IgD-negative memory B cell (primary cell): ENCODE data around the gene MBNL2. TPM values are rescaled to one million over a fixed set of nuclear protein-coding genes. Genes with fewer than 3 reads are reported as not detected.
A peak's percentile ranks its signal among the peaks of the same experiment; 100 is the strongest.

Experiments
- H3K27ac Mint-ChIP-seq, 3 donors: one replicate each; pipeline ENCODE4 v1.8.0; 2020 to 2022; ENCODE audit warnings: mild to moderate bottlenecking in 3 of 3, mixed read lengths in 3 of 3, moderate library complexity in 1 of 3
- H3K27me3 Mint-ChIP-seq: one replicate; pipeline ENCODE4 v1.8.0; 2021; ENCODE audit warnings: mixed read lengths
- H3K36me3 Mint-ChIP-seq: one replicate; pipeline ENCODE4 v1.8.0; 2020; ENCODE audit warnings: mild to moderate bottlenecking, mixed read lengths
- H3K4me1 Mint-ChIP-seq, 3 donors: one replicate each; pipeline ENCODE4 v1.8.0; 2020 to 2022; ENCODE audit warnings: mixed read lengths in 3 of 3, mild to moderate bottlenecking in 1 of 3
- H3K4me3 Mint-ChIP-seq, 4 donors: one replicate each; pipeline ENCODE4 v1.8.0; 2020 to 2022; ENCODE audit warnings: mild to moderate bottlenecking in 4 of 4, mixed read lengths in 4 of 4, moderate library complexity in 3 of 4
- H3K9me3 Mint-ChIP-seq, 3 donors: one replicate each; pipeline ENCODE4 v1.8.0; 2020 to 2021; ENCODE audit warnings: mixed read lengths in 3 of 3, mild to moderate bottlenecking in 1 of 3
- polyA plus RNA-seq: library from polyadenylated mRNA; unstranded; fragments of 300-500 nt; fragmentation: Illumina TruSeq; gene quantifications from one replicate; pipeline ENCODE4 v1.2.3, GENCODE V29; 2021

Gene MBNL2
- polyA plus RNA-seq, 1 donor from 2014 or later, result 15.9 TPM

DNA sequence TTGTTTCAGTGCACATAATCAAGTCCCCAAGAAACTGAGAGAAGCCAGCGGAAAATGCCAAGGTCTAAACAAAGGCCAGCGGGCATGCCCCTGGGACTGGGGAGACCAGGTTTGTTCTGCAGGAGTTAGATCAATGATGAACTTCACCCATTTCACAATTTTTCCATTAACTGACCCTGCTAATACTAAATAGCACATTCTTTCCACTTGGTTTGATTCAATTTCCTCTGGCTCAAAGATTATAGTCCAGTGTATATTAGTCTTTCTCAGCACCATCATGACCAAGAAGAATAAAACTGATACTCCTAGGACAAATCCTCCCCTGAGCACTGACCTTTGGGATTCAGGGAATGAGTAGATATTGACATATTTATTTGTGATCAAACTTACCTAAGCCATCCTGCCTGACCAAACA is 66.4 kb downstream of the MBNL2 start:
- H3K27ac Mint-ChIP-seq, result no peak overlapping the region
- H3K36me3 Mint-ChIP-seq, result peaks cover 11% of the 10 kb centered on the region
- H3K4me1 Mint-ChIP-seq, result peaks cover 8 to 18% (median 10%) of the 10 kb centered on the region in 3 donors
- no peaks in the 10 kb centered on the region for H3K9me3 Mint-ChIP-seq
- H3K4me3 Mint-ChIP-seq, result no peak overlapping the region
- no peaks in the 10 kb centered on the region for H3K27me3 Mint-ChIP-seq

DNA sequence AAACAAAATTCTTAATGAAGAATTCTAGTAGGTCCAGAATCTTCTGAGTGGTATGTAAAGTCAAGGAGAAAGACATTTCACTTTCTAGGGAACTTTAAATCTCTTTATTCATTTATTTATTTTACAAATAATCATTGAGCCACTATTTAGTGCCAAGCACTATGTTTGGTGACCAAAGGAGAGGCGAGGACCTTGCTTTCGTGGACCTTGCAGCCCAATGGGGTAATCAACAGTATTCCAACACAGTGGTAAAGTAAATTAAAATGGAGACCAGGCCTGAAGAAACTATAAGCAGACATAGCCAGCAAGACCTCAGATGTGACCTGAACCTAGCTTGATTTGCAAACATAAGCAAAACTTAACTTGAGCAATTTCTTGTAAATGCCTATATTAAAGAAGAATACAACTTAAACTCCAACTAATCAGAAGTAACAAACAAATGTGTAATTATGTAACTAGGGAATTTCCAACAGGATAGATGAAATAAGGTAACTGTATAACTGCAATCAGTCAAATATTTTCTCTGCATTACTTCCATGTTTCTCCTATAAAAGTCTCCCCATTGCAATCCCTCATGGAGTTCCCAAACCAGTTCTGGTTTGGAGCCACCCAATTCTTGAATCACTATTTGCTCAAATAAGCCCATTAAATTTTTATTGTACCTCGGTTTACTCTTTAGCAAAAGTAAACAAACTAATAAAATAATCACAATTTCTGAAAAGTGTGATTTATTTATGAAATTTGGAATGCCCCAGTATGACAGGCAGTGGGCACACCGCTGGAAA is 67.6 kb downstream of the MBNL2 start:
- H3K9me3 Mint-ChIP-seq, result no peaks in the 10 kb centered on the region
- no peak overlapping the region for H3K27ac Mint-ChIP-seq
- peaks cover 12% of the 10 kb centered on the region for H3K36me3 Mint-ChIP-seq
- H3K4me1 Mint-ChIP-seq, result peaks cover 13 to 17% (median 13%) of the 10 kb centered on the region in 3 donors
- no peaks in the 10 kb centered on the region for H3K27me3 Mint-ChIP-seq
- no peak overlapping the region for H3K4me3 Mint-ChIP-seq

DNA sequence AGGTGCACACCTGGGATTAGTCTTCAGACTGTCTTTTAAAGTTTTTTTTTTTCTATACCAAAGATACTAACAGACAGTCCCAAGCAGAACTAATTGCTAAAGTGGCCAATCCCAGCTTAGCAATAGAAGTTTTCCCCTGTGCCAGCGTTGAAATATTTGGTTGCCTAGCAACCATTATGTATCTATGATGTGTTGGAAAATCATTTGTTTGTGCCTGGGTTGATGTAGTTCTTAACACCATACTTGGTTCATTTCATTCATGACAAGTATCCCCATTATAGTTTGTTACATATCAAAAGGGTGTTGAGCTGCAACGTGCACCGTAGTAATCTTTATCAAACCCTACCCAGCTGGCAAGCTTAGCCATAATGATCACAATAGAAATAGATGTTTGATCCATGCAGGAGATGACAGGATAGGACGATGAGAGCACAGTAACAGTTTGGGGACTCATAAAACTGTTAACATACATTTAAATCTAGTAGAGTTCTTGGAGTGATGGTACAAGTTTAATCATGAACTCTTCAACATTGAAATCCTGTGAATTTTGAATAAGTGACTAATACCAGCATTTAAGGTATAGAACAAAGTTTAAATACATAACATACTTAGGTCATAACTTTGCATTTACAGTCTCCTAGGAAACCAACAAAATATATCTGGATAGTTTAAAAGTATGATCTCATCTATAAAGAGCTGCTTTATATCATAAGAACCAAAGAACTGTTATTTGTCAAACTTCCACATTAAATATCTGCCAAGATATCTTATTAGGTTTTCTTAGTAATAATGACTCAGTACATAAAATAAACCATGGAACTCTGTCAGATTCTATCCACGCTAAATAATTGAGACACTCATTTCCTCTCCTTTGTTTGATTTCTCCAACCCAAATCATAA is 73.4 kb downstream of the MBNL2 start:
- peaks cover 7% of the 10 kb centered on the region for H3K36me3 Mint-ChIP-seq
- H3K4me3 Mint-ChIP-seq, result no peak overlapping the region
- no peak overlapping the region for H3K27ac Mint-ChIP-seq
- H3K27me3 Mint-ChIP-seq, result no peaks in the 10 kb centered on the region
- H3K9me3 Mint-ChIP-seq, result peaks cover 0 to 2% (median 0%) of the 10 kb centered on the region in 3 donors
- H3K4me1 Mint-ChIP-seq, result peaks cover 15 to 28% (median 24%) of the 10 kb centered on the region in 3 donors

DNA sequence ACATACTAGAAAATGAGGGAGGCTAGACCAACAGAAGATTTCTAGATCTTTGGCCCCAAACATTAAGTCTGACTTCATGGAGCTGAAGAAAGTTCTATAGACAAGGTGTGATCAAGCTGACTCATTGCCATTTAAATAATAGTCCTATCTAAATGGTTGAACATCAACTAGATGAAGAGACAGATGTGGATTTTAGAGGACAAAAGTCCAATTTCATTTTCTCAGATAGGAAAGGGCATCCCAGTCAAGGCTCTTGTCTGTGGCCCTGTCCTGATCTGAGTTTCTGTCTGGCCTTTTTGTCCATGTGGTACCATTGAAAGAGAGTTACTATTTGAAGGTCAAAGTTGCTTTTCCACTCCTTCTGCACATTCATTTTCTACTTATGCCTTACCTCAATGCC is 74.6 kb downstream of the MBNL2 start:
- no peaks in the 10 kb centered on the region for H3K27me3 Mint-ChIP-seq
- peaks cover 0 to 2% (median 0%) of the 10 kb centered on the region in 3 donors for H3K9me3 Mint-ChIP-seq
- H3K4me3 Mint-ChIP-seq, result no peak overlapping the region
- H3K27ac Mint-ChIP-seq, result no peak overlapping the region
- H3K4me1 Mint-ChIP-seq, result peaks cover 13 to 24% (median 24%) of the 10 kb centered on the region in 3 donors
- peaks cover 6% of the 10 kb centered on the region for H3K36me3 Mint-ChIP-seq

DNA sequence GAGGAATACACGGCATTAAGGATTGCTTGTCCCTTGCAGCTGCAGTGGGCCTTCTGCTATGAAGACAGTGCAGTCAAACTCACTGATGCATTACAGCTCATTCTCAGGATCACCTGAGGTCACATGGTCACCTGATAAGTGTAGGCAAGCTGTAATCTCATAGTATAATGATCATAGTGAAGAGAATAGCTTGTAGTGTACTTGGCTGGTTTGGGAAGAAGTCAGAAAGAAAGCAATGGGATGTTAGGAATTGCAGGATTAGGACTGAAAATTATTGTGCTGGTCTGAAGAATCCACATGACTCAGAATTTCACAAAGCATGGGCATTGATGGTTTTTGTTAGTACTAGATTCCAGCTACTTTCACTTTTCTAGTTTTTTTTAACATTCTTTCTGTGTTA is 76.7 kb downstream of the MBNL2 start:
- peaks cover 5% of the 10 kb centered on the region for H3K36me3 Mint-ChIP-seq
- H3K27ac Mint-ChIP-seq, result no peak overlapping the region
- no peaks in the 10 kb centered on the region for H3K27me3 Mint-ChIP-seq
- H3K4me1 Mint-ChIP-seq, result peaks cover 13 to 24% (median 23%) of the 10 kb centered on the region in 3 donors
- no peak overlapping the region for H3K4me3 Mint-ChIP-seq
- H3K9me3 Mint-ChIP-seq, result peaks cover 0 to 2% (median 0%) of the 10 kb centered on the region in 3 donors

DNA sequence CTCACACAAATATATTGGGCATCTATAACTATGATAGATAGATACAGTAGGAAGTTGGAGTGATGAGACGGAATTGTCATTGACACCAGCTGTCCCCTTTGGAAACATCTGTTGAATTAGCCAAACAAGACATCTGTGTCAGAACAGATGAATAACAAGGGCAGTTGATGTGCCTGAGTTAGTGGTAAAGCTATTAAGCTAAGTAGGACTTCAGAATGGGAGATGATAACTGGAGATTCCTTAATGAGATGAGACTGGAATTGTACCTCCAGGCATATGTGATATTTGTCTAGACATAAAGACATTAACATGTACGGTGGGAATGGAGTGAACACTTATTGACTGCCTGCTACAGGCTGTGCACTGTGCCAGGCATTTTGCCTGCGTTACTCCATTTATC is 78.7 kb downstream of the MBNL2 start:
- Mint-ChIP-seq H3K36me3 (peaks cover 3% of the 10 kb centered on the region), H3K4me3 (no peak overlapping the region), H3K27me3 (no peaks in the 10 kb centered on the region), H3K4me1 (peaks cover 6 to 16% (median 11%) of the 10 kb centered on the region in 3 donors), H3K9me3 (peaks cover 0 to 2% (median 0%) of the 10 kb centered on the region in 3 donors), H3K27ac (no peak overlapping the region)

DNA sequence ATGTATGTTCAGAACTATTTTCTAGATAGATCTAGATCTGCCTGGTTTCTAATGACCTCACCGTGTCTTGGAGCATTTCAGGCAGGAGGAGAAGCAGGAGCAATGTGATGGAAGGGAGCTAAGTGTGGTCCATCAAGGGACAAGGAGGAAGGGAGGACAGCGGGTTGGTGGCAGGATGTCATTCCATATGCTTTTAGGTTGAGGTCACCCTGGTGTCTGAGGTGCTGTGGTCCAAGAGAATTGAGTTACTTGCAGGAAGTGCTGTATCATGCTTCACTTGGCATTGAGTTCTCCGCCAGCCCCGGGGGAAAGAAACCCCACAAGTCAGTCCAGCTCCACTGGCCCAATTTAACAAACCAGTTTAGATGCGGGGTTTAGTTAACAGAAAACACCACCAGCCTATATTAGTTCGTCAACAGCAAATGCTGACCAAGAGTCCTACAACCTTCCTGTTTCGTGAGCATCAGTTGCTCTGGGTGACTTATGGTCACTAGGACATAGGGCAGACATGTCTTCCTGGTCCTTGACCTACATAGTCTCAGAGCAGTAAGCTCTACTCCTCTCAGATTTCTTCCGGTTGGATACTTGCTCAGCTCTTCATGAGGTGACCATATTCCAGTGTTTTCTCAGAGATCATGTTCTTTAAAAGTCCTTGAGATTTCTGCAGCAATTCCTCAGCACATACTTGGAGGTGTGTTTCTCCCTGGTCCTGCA is 79.4 kb downstream of the MBNL2 start:
- H3K4me3 Mint-ChIP-seq, result no peak overlapping the region

DNA sequence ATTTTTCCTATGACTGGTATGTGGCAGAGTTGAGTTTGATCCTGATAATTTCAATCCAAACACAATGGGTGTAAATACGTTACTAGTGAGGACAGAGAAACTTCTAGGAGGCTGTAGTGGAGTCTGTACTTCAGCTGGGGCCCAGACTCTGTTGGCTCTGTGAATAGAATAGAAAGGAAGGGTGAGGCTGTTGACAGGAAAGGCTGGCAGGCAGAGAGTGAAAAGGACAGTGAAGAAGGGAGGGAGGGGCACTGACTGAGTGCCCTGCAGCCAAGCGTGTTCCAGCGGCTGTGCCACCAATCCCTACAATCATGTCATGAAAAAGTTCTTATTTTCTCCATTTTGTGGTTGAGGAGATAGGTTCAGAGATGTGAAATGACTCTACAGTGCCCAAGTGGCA is 80.5 kb downstream of the MBNL2 start:
- Mint-ChIP-seq H3K4me1 (peaks cover 6 to 17% (median 17%) of the 10 kb centered on the region in 3 donors), H3K27me3 (no peaks in the 10 kb centered on the region), H3K9me3 (peaks cover 0 to 2% (median 0%) of the 10 kb centered on the region in 3 donors), H3K27ac (no peak overlapping the region), H3K4me3 (no peak overlapping the region), H3K36me3 (peaks cover 4% of the 10 kb centered on the region)

More for the DNA sequence above, 79.4 kb downstream of the MBNL2 start:
- H3K27me3 Mint-ChIP-seq, result no peaks in the 10 kb centered on the region
- H3K36me3 Mint-ChIP-seq, result peaks cover 4% of the 10 kb centered on the region
- no peak overlapping the region for H3K27ac Mint-ChIP-seq
- peaks cover 6 to 20% (median 17%) of the 10 kb centered on the region in 3 donors for H3K4me1 Mint-ChIP-seq
- H3K9me3 Mint-ChIP-seq, result peaks cover 0 to 2% (median 0%) of the 10 kb centered on the region in 3 donors

DNA sequence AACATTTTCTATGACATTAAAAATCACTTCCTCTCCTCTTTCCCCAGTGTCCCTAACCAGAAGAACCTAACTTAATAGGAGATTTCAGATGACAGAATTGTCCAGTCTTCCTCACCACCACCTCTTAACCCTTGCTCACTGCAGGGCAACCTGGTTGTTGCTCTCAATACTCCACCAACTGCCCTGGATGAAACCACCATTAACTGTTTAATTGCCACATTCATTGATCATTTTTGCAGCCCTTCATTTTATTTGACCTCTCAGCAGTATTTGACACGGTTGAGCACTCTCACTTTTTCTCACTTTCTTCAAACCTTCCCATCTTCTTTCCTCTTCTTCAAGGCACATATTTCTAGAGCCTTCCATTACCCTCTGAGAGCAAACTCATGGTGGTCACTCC is 84.0 kb downstream of the MBNL2 start:
- H3K27me3 Mint-ChIP-seq, result no peaks in the 10 kb centered on the region
- no peak overlapping the region for H3K27ac Mint-ChIP-seq
- peaks cover 0 to 12% (median 5%) of the 10 kb centered on the region in 3 donors for H3K4me1 Mint-ChIP-seq
- H3K9me3 Mint-ChIP-seq, result no peaks in the 10 kb centered on the region
- peaks cover 7% of the 10 kb centered on the region for H3K36me3 Mint-ChIP-seq
- no peak overlapping the region for H3K4me3 Mint-ChIP-seq

DNA sequence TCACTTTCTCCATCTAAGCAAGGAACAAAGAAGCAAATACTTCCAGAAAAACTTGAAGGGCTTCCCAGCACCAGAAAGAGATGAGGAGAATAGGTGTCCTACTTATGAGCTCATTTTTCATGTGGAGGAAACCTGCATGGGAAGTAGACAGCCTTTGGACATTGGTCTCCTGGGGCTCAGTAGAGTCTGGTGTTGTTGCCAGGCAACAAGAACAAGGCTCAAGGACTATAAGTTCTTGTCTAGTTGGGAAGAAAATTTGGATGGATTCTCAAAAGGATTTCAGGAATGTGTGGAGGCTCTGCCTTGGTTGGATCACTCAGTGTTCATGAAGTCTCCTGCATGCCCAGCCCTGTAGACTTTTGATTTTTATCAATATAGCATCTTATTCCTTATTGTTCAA is 84.5 kb downstream of the MBNL2 start:
- H3K4me1 Mint-ChIP-seq, result peaks cover under 1 to 13% (median 5%) of the 10 kb centered on the region in 3 donors
- no peak overlapping the region for H3K4me3 Mint-ChIP-seq

DNA sequence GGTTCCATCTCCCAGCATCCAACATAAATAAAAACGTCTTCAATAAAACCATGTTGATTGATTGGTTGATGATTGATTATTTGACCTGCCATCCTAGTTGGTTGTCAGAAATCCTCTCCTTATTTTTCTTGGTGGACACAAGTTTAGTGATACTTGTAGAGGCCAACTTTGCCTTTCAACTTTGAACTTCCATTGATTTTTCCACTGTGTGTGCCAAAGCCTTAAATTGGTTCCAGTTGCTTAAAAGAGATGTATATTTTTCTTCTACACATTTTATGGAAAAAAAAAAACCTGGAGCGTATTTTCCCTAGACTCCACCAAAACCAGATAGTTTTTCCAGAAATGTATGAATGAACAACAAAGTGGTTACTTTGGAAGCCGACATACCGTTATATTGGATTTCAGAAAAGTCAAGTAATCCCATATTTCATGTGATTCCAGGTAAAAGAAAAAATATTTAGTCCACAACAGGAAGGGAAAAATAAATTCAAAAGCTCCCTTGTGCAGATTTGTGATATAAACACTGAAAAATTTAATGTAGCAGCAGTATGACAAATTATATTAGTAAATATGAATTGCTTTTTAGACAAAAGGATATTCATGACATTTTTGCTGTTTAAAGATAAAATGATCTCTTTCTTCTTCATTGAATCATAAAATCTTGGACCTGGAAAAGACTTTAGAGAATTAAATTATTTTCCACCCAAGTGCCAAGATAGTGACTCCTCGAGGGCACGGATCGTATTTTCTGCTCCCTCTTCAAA is 85.2 kb downstream of the MBNL2 start:
- peaks cover 8% of the 10 kb centered on the region for H3K36me3 Mint-ChIP-seq
- H3K9me3 Mint-ChIP-seq, result no peaks in the 10 kb centered on the region
- no peak overlapping the region for H3K4me3 Mint-ChIP-seq
- no peaks in the 10 kb centered on the region for H3K27me3 Mint-ChIP-seq
- peaks cover 2 to 14% (median 7%) of the 10 kb centered on the region in 3 donors for H3K4me1 Mint-ChIP-seq
- no peak overlapping the region for H3K27ac Mint-ChIP-seq

More for the DNA sequence above, 84.5 kb downstream of the MBNL2 start:
- H3K27me3 Mint-ChIP-seq, result no peaks in the 10 kb centered on the region
- no peak overlapping the region for H3K27ac Mint-ChIP-seq
- H3K9me3 Mint-ChIP-seq, result no peaks in the 10 kb centered on the region
- peaks cover 7% of the 10 kb centered on the region for H3K36me3 Mint-ChIP-seq

DNA sequence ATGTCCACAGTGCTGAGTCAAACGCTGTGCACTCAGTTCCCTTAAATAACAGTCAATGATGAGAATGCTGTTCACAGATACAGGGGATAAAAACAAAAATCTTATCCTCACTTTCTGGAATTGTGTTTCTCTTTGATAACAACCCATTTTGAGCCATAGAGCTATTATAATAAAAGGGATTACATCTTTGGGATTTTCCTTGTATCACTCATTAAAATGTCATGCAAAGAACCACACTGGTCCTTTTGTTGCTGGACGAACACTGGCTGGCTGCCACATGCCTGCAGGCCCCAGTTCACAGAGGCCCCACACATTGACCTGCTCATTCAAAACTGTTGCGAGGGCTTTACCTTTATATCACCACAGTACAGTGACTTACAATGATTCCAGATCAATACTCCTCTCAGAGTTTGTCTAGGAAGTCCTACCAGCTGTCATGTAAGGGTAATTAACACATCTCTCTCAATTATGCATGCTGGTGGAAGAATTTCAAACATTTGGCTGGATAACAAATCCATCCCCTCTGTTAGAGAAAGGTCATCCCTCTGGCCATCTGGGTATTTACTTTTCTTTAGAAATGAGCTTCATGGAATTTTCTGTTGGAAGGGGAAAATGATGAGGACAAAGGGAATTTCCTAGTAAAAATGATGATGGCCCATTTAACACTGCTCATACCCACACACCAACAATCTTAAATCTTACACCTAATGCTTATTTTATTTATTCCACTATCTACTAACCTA is 85.9 kb downstream of the MBNL2 start:
- Mint-ChIP-seq H3K27ac (no peak overlapping the region), H3K36me3 (peaks cover 9% of the 10 kb centered on the region), H3K27me3 (no peaks in the 10 kb centered on the region), H3K4me1 (peaks cover 2 to 14% (median 8%) of the 10 kb centered on the region in 3 donors), H3K9me3 (no peaks in the 10 kb centered on the region), H3K4me3 (no peak overlapping the region)

DNA sequence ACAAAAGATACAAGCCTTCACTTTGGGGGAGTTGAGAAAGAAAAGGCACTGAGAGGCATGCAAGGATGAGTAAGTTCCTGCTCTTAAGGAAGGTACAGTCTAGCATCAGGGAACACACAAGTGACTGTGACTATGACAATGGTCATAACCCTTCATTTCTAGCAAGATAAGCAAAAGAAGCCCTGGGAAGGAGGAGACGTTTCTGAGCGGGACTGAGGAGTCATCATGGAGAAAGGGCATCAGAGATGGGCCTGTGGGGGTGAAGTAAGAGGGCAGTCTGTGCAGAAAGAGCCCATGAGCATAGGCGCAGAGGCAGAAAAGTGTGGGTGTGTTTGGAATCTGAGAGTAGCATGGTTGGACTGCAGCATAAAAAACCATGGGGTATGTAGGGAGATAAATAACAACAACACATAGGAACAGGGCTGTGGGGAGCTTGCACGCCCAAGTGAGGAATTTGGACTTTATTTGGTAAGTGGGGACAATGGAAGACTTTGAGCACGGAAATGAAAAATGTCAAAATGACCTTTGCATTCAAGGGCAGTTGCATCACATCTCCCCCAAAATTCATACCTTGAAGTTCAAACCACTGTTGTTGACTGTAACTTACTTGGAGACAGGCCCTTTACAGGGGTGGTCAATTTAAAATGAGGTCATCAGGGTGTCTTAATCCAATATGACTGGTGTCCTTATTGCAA is 86.7 kb downstream of the MBNL2 start:
- peaks cover 2 to 19% (median 8%) of the 10 kb centered on the region in 3 donors for H3K4me1 Mint-ChIP-seq
- no peak overlapping the region for H3K4me3 Mint-ChIP-seq
- H3K27ac Mint-ChIP-seq, result peak overlapping the region in 1 of 3 donors; percentile 81
- no peaks in the 10 kb centered on the region for H3K27me3 Mint-ChIP-seq
- no peaks in the 10 kb centered on the region for H3K9me3 Mint-ChIP-seq
- H3K36me3 Mint-ChIP-seq, result peaks cover 11% of the 10 kb centered on the region
